ENCODE data around the gene PCNT.

PCNT gene

GRCh38 chr21:46350981-46351380 lies 27.0 kb downstream of the PCNT start:
- ChIA-PET POLR2A (no interaction called here), CTCF (no interaction called here)
- H3K9me3 ChIP-seq (ENCODE audit: control insufficient read depth, insufficient read depth, low read depth, low read length), result no peaks in the 10 kb centered on the region
- H3K27ac ChIP-seq (ENCODE audit: extremely low read depth, low read depth, low read length), result no peak overlapping the region
- H3K4me3 ChIP-seq (ENCODE audit: low read depth, low read length), result no peak overlapping the region
- TF ChIP-seq MZF1 (tag by site-specific recombination; IDR thresholded peaks at IDR 0.05; ENCODE audit: borderline replicate concordance) (no peak), ZNF48 (tag by site-specific recombination; IDR thresholded peaks at IDR 0.05) (no peak), ZNF302 (tag by site-specific recombination; IDR thresholded peaks at IDR 0.05; ENCODE audit: low read depth) (no peak), ZNF223 (tag by site-specific recombination; IDR thresholded peaks at IDR 0.05) (no peak), SETDB1 (IDR thresholded peaks at IDR 0.05; ENCODE audit: insufficient read length, low read length) (no peak), ZNF521 (tag by site-specific recombination; IDR thresholded peaks at IDR 0.05) (no peak), OVOL3 (tag by site-specific recombination; IDR thresholded peaks at IDR 0.05) (no peak), ZNF571 (tag by site-specific recombination; IDR thresholded peaks at IDR 0.05) (no peak), ZBTB7A (tag by site-specific recombination; IDR thresholded peaks at IDR 0.05; ENCODE audit: low read depth) (no peak), ZBTB20 (tag by site-specific recombination; IDR thresholded peaks at IDR 0.05) (no peak), ZNF292 (tag by site-specific recombination; IDR thresholded peaks at IDR 0.05; ENCODE audit: borderline replicate concordance, low read depth) (no peak), GFI1B (tag by site-specific recombination; IDR thresholded peaks at IDR 0.05) (no peak), ZNF629 (tag by site-specific recombination; IDR thresholded peaks at IDR 0.05) (no peak), ZNF214 (tag by site-specific recombination; IDR thresholded peaks at IDR 0.05; ENCODE audit: borderline replicate concordance) (no peak), ZNF221 (tag by site-specific recombination; IDR thresholded peaks at IDR 0.05; ENCODE audit: borderline replicate concordance) (no peak), ZNF510 (tag by site-specific recombination; IDR thresholded peaks at IDR 0.05; ENCODE audit: insufficient replicate concordance) (no peak), ZNF830 (tag by site-specific recombination; IDR thresholded peaks at IDR 0.05; ENCODE audit: low read depth) (no peak), ZNF132 (tag by site-specific recombination; IDR thresholded peaks at IDR 0.05; ENCODE audit: borderline replicate concordance) (no peak)
- TF ChIP-seq, protein P1, sequence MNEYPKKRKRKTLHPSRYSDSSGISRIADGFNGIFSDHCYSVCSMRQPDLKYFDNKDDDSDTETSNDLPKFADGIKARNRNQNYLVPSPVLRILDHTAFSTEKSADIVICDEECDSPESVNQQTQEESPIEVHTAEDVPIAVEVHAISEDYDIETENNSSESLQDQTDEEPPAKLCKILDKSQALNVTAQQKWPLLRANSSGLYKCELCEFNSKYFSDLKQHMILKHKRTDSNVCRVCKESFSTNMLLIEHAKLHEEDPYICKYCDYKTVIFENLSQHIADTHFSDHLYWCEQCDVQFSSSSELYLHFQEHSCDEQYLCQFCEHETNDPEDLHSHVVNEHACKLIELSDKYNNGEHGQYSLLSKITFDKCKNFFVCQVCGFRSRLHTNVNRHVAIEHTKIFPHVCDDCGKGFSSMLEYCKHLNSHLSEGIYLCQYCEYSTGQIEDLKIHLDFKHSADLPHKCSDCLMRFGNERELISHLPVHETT (tag by site-specific recombination; IDR thresholded peaks at IDR 0.05), result no peak
- no peaks in the 10 kb centered on the region for H3K4me1 ChIP-seq (ENCODE audit: control insufficient read depth, insufficient read depth, low read length)
- H3K36me3 ChIP-seq (ENCODE audit: control insufficient read depth in 2 of 2, insufficient read depth in 1 of 2, low read length in 2 of 2), result peaks cover 29 to 100% of the 10 kb centered on the region in 2 experiments

DNA sequence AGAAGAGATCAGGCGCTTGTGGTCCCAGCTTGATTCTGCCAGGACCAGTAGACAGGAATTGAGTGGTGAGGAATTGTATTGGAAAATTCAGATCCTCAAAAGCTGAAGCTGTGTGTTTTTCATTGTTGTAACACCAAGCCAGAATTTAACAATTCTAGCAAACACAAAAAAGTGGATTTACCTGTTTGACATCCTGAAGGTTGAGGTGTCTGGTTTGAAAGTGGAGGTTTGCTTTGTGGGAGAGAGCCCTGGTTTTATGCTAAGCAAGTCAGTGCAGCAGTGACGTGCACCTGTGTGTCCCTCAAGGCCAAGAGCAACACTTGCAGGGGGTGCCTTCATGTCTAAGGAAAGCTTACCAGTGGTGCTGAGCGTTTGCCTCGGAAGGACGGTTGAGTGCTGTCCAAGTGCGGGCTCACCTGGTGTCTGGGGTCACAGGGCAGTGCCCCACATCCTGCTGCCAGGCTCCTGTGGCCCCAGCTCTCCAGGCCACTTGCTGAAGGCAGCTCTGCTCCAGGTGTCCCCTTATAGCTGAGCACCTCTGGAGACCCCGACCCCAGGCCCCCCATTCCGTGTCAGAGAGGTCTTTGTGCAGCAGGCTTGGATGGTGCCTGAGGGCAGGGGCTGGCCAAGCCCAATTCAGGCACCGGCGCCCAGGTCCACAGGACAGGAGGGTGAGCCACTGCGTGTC lies 27.7 kb downstream of the PCNT start:
- ChIA-PET CTCF (interaction anchor here (0.7 kb wide), 1 partner anchor 90 kb away, joined by 3 read pairs; no protein-coding TSS in a partner anchor), POLR2A (no interaction called here)
- TF ChIP-seq ZBTB49 (tag by site-specific recombination; IDR thresholded peaks at IDR 0.05; ENCODE audit: low read depth) (no peak), ZNF18 (tag by site-specific recombination; IDR thresholded peaks at IDR 0.05) (no peak), ZNF701 (tag by site-specific recombination; IDR thresholded peaks at IDR 0.05) (no peak), OSR2 (tag by site-specific recombination; IDR thresholded peaks at IDR 0.05) (no peak), ZNF398 (tag by site-specific recombination; IDR thresholded peaks at IDR 0.05) (no peak), ZNF785 (tag by site-specific recombination; IDR thresholded peaks at IDR 0.05) (no peak), ZNF416 (tag by site-specific recombination; IDR thresholded peaks at IDR 0.05) (no peak)
- no peaks in the 10 kb centered on the region for H3K9me3 ChIP-seq (ENCODE audit: control insufficient read depth, insufficient read depth, low read depth, low read length)
- H3K4me1 ChIP-seq (ENCODE audit: control insufficient read depth, insufficient read depth, low read length), result no peaks in the 10 kb centered on the region
- H3K4me3 ChIP-seq (ENCODE audit: low read depth, low read length), result no peak overlapping the region
- no peak overlapping the region for H3K27ac ChIP-seq (ENCODE audit: extremely low read depth, low read depth, low read length)
- H3K36me3 ChIP-seq (ENCODE audit: control insufficient read depth in 2 of 2, insufficient read depth in 1 of 2, low read length in 2 of 2), result peaks cover 29 to 100% of the 10 kb centered on the region in 2 experiments

Measured in HEK293 (cell line).